Stimulated activated CD4-positive, alpha-beta T cell treated with anti-CD3 and anti-CD28 coated beads, Interleukin-15, amount 100 ng/mL, for 48 hours (primary cell): ENCODE results near the gene RAB40B.

Source experiments
- DNase-seq, 2 donors: peaks; one replicate each; pipeline ENCODE4 v3.0.0-alpha.2; 2020; ENCODE audit warnings: low read depth in 2 of 2

The RAB40B gene

GRCh38 chr17:82615084-82616020, 83.1 kb downstream of the RAB40B start:
- no peak for DNase-seq

GRCh38 chr17:82614095-82614631, 84.3 kb downstream of the RAB40B start:
- no peak for DNase-seq

GRCh38 chr17:82613283-82614094, 85.0 kb downstream of the RAB40B start:
- DNase-seq: no peak

- DNase-seq: no peak
These were observed 87.1 kb downstream of the RAB40B start for GRCh38 chr17:82611140-82612058.

- no peak for DNase-seq
These were observed 88.8 kb downstream of the RAB40B start for GRCh38 chr17:82609655-82610054.

- DNase-seq: no peak
These were observed 89.7 kb downstream of the RAB40B start for GRCh38 chr17:82608816-82609215.

- DNase-seq: no peak
These were observed 92.4 kb downstream of the RAB40B start for GRCh38 chr17:82605939-82606600.
